Measurements from ENCODE around the gene WDR88.
"Not testable (repeated sequence)": the region's sequence is repeated elsewhere in the genome, so short reads cannot be mapped to it uniquely, and the experiment has no call there.

WDR88 gene

DNA sequence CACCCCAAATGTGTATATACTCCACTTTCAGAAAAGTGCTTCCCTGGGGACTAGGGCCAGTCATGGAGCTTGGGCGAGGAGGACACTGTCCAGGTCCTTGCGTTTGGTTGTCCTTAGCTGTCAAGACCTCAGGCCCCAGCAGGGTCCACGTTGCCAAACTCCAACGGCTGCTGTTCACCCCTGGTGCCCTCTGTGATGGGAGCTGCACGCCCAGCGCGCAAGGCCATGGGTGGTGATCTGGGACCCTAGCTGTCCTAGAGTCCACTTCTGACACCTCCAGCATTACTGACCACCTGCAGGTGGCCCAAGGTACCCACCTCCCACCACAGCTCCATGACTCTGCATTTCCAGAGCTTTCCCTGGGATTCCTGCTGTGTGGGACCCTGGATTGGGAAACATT is 66.3 kb downstream of the WDR88 start:
- no peak for DNase-seq (ENCODE audit: low read depth)

DNA sequence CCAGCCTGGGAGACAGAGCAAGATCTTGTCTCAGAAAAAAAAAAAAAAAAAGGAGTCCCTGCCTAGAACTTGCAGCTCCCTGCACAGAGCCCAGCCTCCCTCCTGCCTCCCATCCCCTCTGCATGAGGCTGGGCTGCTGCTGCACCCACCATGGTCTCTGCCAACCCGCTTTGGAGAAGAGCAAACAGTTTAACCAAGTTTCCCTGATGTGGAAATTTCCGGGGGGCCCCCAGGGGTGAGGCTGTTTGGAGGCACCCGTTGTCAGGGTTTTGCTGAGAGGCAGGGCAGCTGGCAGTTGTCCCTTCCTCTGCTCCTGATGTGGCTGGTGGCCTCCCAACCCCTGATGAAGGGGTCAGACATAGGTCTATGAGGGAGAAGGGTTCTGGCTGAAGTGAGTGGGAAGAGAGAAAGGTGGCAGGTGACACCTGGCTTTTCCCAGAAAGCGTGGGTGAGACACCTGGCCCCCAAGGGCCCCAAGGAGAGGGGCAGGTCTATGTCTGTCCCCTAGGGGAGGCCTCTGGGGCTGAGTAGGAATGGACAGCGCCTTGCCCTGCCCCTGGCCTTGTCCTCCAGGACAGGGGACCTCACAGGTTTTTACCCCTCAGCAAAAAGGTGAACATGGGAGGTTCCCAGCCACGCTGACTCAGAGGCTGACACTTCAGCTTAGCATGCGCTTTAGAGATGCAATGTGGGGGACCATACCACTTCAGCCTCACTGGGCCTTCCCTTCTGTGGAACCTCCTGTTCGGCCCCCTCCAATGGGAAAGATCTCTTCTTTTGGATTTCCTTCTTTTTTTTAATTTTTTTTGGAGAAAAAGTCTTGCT is 67.7 kb downstream of the WDR88 start:
- DNase-seq (ENCODE audit: low read depth), result no peak

DNA sequence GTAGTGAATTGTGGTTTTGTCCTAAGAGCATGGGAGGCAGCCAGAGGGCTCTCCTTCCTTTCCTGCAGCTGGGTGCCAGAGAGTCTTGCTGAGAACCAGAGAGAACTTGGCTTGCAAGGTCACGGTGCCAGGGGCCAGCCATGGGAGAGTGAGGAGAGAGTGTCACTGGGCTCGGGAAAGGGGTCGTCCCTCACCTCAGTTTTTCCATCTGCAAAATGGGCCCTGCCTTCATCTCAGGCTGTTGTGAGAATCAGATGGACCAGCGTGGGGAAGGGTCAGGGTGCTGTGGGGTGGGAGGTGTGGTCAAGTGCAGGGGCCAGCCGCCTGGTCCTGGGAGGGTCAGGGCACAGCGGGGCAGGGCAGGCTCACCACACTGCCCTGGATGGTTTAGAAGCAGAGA is 69.6 kb downstream of the WDR88 start:
- no peak for DNase-seq (ENCODE audit: low read depth)

DNA sequence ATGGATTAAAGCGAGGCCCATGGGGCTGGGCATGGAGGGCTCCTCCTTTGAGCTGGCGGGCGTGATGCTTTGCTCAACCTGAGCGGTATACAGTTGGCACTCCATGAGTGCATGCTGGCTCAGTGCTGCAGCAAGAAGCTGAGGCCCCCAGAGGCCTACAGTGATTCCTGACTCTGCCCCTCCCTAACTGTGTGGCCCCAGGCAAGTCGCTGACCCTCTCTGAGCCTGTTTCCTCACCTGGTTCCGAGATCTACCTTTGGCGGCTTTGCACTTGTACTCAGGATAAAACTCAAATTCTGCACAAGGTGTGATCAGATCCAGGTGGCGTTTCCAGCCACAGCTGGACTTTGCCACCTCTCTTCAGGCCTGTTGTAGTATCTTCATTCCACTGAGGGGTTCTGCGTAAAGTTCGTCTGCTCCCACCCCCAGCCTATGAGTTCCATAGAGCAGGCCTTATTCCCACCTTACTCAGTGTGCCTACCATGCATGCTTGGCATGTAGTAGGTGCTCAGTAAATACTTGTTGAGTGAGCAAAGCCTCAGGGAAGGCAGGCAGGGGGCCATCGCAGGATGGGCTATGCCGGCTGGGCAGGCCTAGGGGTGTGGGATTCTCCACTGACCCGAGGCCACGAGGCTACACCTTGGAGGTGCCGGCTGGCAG is 70.1 kb downstream of the WDR88 start:
- no peak for DNase-seq (ENCODE audit: low read depth)

DNA sequence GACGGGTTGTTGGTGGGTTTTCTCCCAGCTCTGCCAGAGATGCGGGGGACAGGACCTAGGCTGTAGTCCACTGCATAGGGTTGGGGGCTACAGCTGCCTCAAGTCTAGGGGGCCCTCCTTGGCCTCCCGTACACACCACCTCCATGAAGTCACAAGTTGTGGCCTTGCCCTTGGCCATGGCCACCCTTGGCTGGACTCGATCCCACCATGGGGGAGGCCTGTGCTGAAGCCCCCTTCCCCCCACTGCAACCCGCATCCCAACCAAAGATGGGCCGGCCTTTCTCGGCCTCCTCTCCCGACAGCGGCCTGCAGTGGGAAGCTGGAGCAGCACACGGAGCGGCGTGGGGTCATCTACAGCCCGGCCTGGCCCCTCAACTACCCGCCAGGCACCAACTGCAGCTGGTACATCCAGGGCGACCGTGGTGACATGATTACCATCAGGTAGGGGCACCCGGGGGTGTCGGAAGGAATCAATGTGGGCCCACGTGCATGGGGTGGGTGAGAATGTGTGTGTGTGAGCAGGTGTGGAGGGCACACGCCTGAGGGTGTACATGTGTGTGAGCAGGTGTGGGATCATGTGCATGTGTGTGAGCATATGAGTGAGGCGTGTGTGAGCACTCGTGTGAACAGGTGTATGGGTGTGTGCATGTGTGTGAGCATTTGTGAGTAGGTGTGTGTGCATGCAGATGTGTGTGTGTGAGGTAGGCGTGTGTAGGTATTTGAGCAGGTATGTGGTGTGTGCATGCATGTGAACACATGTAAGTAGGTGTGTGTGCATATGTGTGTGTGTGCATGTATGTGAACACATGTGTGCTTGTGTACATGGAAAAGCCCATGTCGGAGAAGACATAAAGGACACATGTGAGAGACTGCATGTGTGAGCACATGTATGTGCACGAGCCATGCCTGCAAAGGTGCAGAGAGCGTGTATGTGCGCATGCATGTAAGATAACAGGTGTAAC is 70.9 kb downstream of the WDR88 start:
- no peak for DNase-seq (ENCODE audit: low read depth)

DNA sequence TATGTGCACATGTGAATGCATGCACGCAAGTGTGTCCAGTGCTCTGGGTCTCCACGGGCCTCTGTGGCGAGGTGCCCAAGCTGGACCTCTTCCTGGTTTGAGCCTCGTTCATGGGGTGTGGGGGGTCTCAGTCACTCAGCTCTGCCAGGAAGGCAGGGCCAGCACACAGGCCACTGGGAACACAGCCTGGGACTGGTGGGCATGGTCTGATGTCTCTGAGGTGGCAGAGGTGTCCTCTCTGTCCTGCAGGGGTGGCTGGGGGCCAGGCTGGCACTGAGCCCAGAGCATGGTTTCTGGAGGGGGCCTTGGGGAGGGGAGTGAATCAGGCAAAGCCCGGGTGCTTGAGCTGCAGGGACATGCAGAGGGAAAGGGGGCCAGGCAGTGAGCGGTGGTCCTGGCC is 71.6 kb downstream of the WDR88 start:
- DNase-seq (ENCODE audit: low read depth), result no peak

DNA sequence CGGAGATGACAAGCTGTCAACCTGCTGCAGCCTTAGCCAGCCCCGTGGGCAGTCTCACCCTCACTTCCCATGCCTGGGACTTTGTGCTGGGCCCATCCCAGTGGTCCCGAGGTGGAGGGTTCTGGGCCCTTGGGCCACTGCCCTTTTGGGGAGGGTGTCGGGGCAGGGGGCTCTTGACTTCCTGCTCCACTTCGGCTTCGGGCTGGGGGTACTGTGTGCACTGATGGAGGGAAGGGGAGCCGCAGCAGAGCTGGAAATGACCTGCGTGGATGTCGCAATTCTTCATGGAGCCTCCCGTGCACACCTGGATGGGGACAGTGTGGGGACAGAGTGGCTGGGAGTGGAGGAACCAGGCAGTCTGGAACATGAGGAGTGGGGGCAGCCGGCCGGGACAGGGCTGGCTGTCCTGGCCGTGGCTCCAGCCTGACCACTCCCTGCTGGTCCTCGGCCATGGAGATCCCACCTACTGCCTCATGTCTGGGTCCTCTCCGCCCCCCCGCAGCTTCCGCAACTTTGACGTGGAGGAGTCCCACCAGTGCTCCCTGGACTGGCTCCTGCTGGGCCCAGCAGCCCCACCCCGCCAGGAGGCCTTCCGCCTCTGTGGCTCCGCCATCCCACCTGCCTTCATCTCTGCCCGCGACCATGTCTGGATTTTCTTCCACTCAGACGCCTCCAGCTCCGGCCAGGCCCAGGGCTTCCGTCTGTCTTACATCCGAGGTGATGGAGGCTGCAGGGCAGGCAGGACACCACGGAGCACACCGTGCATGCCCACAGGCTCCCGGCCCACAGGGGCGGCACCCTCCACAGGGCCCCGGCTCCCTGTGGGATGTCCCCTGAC is 72.4 kb downstream of the WDR88 start:
- DNase-seq (ENCODE audit: low read depth), result no peak

DNA sequence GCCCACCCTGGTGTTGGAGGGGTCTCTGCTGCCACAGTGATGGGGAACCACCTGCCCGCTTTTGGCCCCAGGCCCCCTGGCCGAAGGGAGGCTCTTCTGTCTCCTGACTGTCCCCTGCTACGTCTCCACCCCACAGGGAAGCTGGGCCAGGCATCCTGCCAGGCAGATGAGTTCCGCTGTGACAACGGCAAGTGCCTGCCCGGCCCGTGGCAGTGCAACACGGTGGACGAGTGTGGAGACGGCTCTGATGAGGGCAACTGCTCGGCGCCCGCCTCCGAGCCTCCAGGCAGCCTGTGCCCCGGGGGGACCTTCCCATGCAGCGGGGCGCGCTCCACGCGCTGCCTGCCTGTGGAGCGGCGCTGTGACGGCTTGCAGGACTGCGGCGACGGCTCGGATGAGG is 73.2 kb downstream of the WDR88 start:
- DNase-seq (ENCODE audit: low read depth), result no peak

DNA sequence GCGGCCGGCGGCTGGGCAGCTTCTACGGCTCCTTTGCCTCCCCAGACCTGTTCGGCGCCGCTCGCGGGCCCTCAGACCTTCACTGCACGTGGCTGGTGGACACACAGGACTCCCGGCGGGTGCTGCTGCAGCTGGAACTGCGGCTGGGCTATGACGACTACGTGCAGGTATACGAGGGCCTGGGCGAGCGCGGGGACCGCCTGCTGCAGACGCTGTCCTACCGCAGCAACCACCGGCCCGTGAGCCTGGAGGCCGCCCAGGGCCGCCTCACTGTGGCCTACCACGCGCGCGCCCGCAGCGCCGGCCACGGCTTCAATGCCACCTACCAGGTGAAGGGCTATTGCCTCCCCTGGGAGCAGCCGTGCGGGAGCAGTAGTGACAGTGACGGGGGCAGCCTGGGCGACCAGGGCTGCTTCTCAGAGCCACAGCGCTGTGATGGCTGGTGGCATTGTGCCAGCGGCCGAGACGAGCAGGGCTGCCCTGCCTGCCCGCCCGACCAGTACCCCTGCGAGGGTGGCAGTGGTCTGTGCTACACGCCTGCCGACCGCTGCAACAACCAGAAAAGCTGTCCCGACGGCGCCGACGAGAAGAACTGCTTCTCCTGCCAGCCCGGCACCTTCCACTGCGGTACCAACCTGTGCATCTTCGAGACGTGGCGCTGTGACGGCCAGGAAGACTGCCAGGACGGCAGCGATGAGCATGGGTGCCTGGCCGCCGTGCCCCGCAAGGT is 73.8 kb downstream of the WDR88 start:
- DNase-seq (ENCODE audit: low read depth), result no peak

DNA sequence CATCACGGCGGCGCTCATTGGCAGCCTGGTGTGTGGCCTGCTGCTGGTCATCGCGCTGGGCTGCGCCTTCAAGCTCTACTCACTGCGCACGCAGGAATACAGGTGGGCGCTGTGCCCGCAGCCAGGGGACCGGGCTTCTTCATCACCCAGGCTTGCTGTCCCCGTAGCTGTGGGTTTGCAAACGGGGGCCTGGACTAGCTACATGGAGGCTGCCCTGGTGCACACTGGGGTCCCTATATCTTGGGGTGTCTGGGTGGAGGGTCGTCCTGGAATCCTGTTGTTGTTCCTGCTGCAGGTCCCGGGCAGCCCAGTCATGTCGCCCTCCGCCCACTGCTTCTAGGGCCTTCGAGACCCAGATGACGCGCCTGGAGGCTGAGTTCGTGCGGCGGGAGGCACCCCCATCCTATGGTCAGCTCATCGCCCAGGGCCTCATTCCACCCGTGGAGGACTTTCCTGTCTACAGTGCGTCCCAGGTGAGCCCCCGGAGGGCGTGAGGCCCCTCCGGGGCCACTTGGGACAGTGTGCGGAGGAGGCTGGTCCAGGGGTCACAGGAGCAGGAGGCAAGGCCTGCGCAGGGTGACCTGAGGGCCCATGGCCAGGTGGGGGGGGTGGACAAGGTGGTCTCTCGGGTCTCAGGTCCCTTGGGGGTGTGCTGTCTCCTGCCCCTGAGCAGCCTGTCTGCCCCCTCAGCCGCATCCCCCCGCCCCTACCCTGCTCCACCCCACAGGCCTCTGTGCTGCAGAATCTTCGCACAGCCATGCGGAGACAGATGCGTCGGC is 74.5 kb downstream of the WDR88 start:
- no peak for DNase-seq (ENCODE audit: low read depth)

DNA sequence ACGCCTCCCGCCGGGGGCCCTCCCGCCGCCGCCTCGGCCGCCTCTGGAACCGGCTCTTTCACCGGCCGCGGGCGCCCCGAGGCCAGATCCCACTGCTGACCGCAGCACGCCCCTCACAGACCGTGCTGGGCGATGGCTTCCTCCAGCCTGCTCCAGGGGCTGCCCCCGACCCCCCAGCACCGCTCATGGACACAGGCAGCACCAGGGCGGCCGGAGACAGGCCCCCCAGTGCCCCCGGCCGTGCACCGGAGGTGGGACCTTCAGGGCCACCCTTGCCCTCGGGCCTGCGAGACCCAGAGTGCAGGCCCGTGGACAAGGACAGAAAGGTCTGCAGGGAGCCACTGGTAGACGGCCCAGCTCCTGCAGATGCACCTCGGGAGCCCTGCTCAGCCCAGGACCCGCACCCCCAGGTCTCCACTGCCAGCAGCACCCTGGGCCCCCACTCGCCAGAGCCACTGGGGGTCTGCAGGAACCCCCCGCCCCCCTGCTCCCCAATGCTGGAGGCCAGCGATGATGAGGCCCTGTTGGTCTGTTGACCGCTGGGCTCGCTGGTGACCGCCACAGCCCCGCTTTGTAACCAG is 75.2 kb downstream of the WDR88 start:
- no peak for DNase-seq (ENCODE audit: low read depth)

DNA sequence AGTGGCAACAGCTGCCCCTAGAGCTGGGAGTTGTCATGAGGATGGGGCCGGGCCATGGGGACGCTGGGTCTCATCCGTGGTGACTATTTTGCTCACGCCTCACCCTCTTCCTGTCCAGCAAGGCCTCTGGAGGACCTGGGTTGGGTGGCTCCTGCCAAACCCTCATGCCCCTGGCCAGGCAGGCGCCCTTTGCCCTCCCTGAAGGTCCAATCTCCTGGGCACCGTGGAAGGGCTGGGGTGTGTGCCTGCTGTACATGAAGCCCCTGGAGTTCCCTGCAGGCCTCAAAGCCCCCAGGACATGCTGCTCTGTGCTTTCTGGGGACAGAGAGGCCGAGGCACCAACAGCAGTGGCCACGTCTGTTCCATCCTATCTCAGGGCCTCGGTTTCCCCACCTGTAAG is 76.0 kb downstream of the WDR88 start:
- DNase-seq (ENCODE audit: low read depth), result no peak

DNA sequence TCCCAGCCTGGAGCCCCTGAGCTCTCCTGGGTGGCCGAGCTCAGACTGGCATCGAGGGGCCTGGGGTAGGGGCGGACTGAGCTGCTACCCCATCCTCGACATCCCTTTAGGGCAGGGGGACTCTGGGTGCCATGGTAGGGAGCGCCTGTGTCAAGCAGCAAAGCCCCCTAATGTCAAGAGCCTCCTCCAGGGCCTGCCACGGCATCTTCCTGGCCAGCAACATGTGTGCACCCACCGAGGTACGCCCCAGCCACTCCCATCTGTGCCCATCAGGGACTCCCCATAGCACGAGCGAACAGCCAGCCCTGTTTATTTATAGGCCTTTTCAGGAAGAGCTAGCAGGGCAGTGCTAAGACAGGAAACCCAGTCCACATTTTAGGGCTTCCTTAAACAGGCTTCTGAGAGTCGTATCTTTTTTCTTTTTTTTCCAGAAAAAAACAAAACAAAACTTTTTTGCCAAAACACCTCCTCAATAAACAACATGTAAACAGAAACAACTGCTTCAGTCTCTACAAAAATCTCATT is 76.5 kb downstream of the WDR88 start:
- no peak for DNase-seq (ENCODE audit: low read depth)

DNA sequence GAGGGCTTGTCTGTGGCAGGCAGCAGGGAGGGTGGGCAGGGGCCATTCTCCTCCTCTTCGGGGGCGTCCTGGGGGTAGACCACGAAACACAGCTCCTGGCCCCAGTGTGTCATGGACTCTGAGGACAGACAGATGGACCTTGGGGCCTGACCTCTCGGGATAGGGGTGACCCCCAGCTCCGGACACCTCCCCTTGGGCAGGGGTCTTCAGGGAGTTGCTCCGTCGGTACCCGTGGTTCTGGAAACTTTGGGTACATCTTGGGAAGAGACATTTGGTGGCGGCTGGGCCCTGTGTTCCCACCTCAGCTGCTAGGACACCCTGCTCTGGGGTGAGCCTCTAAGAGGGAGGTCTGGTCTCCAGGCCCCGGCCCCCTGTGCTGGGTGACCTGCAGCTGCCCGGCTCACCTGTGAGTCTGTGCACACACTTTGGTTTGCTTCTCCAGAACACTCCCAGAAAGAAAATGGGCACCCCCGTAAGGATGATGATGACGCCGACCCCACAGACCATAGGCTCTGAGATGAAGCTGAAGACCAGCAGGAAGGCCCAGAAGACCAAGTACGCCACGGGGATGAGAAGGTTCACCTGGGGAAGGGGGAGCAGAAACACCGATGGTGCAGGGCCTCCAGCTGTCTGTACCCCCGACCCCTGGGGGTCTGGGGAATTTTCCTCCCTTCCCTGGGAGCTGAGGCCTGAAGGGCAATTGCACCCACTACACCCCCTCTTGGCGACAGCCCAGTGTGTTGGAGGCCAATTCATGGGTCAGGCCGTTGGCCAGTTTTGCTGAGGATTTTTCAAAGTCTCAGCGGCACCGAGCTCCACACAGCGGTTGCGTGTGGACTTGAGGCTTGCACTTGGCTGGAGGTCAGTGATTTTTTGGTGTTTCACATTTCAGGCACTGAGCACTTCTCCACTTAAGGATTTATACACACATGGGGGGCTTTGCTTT is 77.3 kb downstream of the WDR88 start:
- no peak for DNase-seq (ENCODE audit: low read depth)

DNA sequence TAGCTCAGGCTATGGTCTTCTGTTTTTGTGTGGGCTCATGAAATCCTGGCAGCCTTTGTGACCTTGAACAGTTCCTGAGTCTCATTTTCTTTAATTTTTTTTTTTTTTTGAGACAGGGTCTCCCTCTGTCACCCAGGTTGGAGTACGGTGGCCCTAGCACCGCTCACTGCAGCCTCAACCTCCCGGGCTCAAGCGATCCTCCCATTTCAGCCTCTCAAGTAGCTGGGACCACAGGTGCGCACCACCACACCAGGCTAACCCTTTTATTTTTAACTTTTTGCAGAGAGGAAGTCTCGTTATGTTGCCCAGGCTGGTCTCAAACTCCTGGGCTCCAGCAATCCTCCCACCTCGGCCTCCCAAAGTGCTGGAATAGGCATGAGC is 77.9 kb downstream of the WDR88 start:
- DNase-seq (ENCODE audit: low read depth), result not testable (repeated sequence)

DNA sequence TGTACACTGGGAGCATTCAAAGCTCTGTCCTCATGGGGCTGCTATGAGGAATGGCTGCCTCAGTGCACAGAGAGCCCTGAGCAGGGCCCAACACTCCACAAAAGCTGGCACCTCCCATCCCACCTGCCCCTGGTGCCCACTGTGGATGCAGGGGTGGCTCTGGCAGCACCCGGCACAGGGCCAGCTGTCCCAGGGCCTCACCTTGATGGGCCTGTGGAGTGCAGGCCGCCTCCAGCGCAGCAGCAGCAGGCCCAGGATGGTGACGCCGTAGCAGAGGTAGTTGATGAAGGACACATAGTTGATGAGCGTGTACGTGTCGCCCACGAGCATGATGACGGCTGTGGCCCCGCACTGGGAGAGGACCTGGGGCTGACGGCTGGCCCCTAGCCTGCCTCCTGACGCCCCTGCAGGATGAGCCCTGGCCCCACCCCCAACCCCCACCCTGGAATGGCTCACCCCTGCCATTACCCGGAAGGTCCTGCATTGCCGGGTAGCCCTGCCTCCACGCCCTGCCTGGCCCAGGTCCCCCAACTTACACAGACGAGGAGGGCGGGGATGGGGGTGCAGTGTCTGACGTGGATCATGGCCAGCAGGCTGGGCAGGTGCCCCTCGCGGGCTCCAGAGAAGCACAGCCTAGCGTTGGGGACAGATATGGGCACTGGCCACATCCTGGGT is 78.5 kb downstream of the WDR88 start:
- no peak for DNase-seq (ENCODE audit: low read depth)

DNA sequence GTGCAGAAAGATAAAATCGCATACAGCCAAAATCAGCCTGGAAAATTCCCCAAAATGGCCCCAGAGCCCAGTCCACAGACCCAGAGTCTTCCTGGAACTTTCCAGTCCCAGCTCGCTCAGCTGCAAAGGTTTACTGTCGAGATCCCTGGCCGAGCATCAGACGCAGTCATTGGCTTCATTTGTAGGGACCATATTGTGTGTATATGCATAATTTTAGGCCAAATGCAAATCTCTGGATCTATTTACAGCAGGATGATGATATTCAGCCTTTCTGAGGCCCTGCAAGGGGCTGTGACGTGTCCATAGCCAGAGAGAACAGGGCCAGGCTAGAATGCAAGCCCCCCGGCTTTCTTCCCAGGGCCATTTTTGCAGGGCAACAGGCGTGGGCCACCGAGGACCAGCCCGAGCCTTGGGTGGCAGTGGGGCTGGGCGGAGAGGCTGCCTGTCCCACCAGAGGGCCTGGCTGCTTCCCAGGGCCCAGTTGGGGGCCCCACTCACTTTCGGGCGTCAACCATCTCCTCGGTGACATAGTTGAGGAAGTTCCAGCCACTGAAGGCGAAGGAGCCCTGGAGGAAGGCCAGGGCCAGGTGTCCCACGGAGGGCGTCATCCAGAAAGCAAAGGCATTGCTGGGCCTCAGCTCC is 80.0 kb downstream of the WDR88 start:
- no peak for DNase-seq (ENCODE audit: low read depth)
